Measurements from ENCODE around the gene RNF148. TPM values are rescaled to one million over a fixed set of nuclear protein-coding genes. Genes with fewer than 3 reads are reported as not detected.

RNF148 gene
- total RNA-seq, 2 donors from 2014 or later = not detected

Other genes starting within 250 kb of the RNF148 start
- not detected for gene RNF133, start 3.8 kb downstream of the RNF148 start, total RNA-seq
- not detected for gene CADPS2, start 183.5 kb upstream of the RNF148 start, total RNA-seq